HEK293 (cell line): Measurements from ENCODE around the gene UGT1A10.

Experiments used
- CTCF ChIA-PET: fragments of 350-600 bp; formaldehyde crosslinking; extraction: SDS; loops from one replicate; lab custom pipeline; 2021; ENCODE audit warnings: antibody characterized with exemption; lab: Yijun Ruan, JAX
- POLR2A ChIA-PET: fragments of 300-600 bp; formaldehyde crosslinking; extraction: SDS; loops from one replicate; lab custom pipeline; 2020; ENCODE audit warnings: antibody characterized with exemption, inconsistent platforms; lab: Yijun Ruan, JAX
- H3K27ac ChIP-seq: fragments of 200-500 bp; sonication (Bioruptor generic); 2 replicates; pipeline ENCODE4 v1.5.1; 2014; ENCODE audit warnings: low read depth, low read length, control low read depth, inconsistent platforms; ENCODE audit errors: extremely low read depth
- H3K36me3 ChIP-seq, 2 experiments: fragments of 200-500 bp in 1 of 2; sonication (Bioruptor generic) in 1 of 2; 1 replicate in 1 of 2; 2 replicates in 1 of 2; pipeline ENCODE4 v1.5.1; 2014 to 2017; ENCODE audit warnings: inconsistent platforms in 2 of 2, low read length in 2 of 2; ENCODE audit not compliant: control insufficient read depth in 2 of 2, insufficient read depth in 1 of 2
- H3K4me1 ChIP-seq: fragments of 200-500 bp; sonication (Bioruptor generic); 2 replicates; pipeline ENCODE4 v1.5.1; 2014; ENCODE audit warnings: mild to moderate bottlenecking, low read length, inconsistent platforms; ENCODE audit not compliant: control insufficient read depth, insufficient read depth
- H3K4me3 ChIP-seq: 2 replicates; pipeline ENCODE4 v1.5.1; 2011; ENCODE audit warnings: low read depth, mild to moderate bottlenecking, control low read depth, low read length, moderate library complexity
- H3K9me3 ChIP-seq: fragments of 200-500 bp; sonication (Bioruptor generic); 2 replicates; pipeline ENCODE4 v1.5.1; 2014; ENCODE audit warnings: low read depth, low read length, inconsistent platforms; ENCODE audit not compliant: control insufficient read depth, insufficient read depth
- ATF2 ChIP-seq: fragments of 450-650 bp; formaldehyde crosslinking; IDR thresholded peaks from 2 replicates; pipeline ENCODE4 v1.5.1; 2016; ENCODE audit warnings: missing biosample characterization, missing genetic modification characterization, low read depth
- PRDM10 ChIP-seq: fragments of 450-650 bp; formaldehyde crosslinking; IDR thresholded peaks from 2 replicates; pipeline ENCODE4 v1.5.1; 2016; ENCODE audit warnings: missing biosample characterization, missing genetic modification characterization
- TRIM28 ChIP-seq: IDR thresholded peaks from 2 replicates; pipeline ENCODE4 v1.6.1; 2011; ENCODE audit warnings: low read length, control low read depth, borderline replicate concordance
- ZBTB21 ChIP-seq: fragments of 450-650 bp; formaldehyde crosslinking; IDR thresholded peaks from 2 replicates; pipeline ENCODE4 v1.5.1; 2017; ENCODE audit warnings: missing biosample characterization, missing genetic modification characterization
- ZBTB7A ChIP-seq: fragments of 450-650 bp; formaldehyde crosslinking; IDR thresholded peaks from 2 replicates; pipeline ENCODE4 v1.5.1; 2016; ENCODE audit warnings: low read depth, missing biosample characterization, missing genetic modification characterization
- ZFP3 ChIP-seq: fragments of 450-650 bp; formaldehyde crosslinking; IDR thresholded peaks from 2 replicates; pipeline ENCODE4 v1.5.1; 2016; ENCODE audit warnings: low read depth, missing biosample characterization, missing genetic modification characterization
- ZFP37 ChIP-seq: fragments of 450-650 bp; formaldehyde crosslinking; IDR thresholded peaks from 2 replicates; pipeline ENCODE4 v1.5.1; 2016; ENCODE audit warnings: missing biosample characterization, missing genetic modification characterization
- ZNF148 ChIP-seq: fragments of 450-650 bp; formaldehyde crosslinking; IDR thresholded peaks from 2 replicates; pipeline ENCODE4 v1.5.0; 2017; ENCODE audit warnings: missing biosample characterization, missing genetic modification characterization, borderline replicate concordance
- ZNF221 ChIP-seq: fragments of 450-650 bp; formaldehyde crosslinking; IDR thresholded peaks from 2 replicates; pipeline ENCODE4 v1.5.1; 2017; ENCODE audit warnings: missing biosample characterization, missing genetic modification characterization, borderline replicate concordance
- ZNF248 ChIP-seq: fragments of 450-650 bp; formaldehyde crosslinking; IDR thresholded peaks from 2 replicates; pipeline ENCODE4 v1.5.1; 2017; ENCODE audit warnings: missing biosample characterization, missing genetic modification characterization
- ZNF394 ChIP-seq: fragments of 450-650 bp; formaldehyde crosslinking; IDR thresholded peaks from 2 replicates; pipeline ENCODE4 v1.5.1; 2016; ENCODE audit warnings: missing biosample characterization, missing genetic modification characterization, mild to moderate bottlenecking, moderate library complexity, borderline replicate concordance
- ZNF404 ChIP-seq: fragments of 450-650 bp; formaldehyde crosslinking; IDR thresholded peaks from 2 replicates; pipeline ENCODE4 v1.5.1; 2017; ENCODE audit warnings: missing biosample characterization, missing genetic modification characterization
- ZNF449 ChIP-seq: fragments of 450-650 bp; formaldehyde crosslinking; IDR thresholded peaks from 2 replicates; pipeline ENCODE4 v1.5.1; 2017; ENCODE audit warnings: missing biosample characterization, mild to moderate bottlenecking, missing genetic modification characterization, moderate library complexity
- ZNF530 ChIP-seq: fragments of 450-650 bp; formaldehyde crosslinking; IDR thresholded peaks from 2 replicates; pipeline ENCODE4 v1.5.1; 2016; ENCODE audit warnings: low read depth, missing biosample characterization, missing genetic modification characterization
- ZNF571 ChIP-seq: fragments of 450-650 bp; formaldehyde crosslinking; IDR thresholded peaks from 2 replicates; pipeline ENCODE4 v1.5.0; 2017; ENCODE audit warnings: missing biosample characterization, missing genetic modification characterization
- ZNF658 ChIP-seq: fragments of 450-650 bp; formaldehyde crosslinking; IDR thresholded peaks from 2 replicates; pipeline ENCODE4; 2016; ENCODE audit warnings: missing biosample characterization, missing genetic modification characterization
- ZNF837 ChIP-seq: fragments of 450-650 bp; formaldehyde crosslinking; IDR thresholded peaks from 2 replicates; pipeline ENCODE4 v1.5.1; 2016; ENCODE audit warnings: missing biosample characterization, missing genetic modification characterization

Gene UGT1A10

GRCh38 chr2:233690444-233690843 is 54.2 kb downstream of the UGT1A10 start:
- CTCF ChIA-PET, result interaction anchor here (1.8 kb wide), 1 partner anchor 21 kb away, joined by 5 read pairs; no protein-coding TSS in a partner anchor
- H3K36me3 ChIP-seq, result no peaks in the 10 kb centered on the region
- H3K4me3 ChIP-seq, result no peak overlapping the region
- H3K4me1 ChIP-seq, result no peaks in the 10 kb centered on the region
- POLR2A ChIA-PET, result no interaction called here
- H3K9me3 ChIP-seq, result no peaks in the 10 kb centered on the region
- TF ChIP-seq PRDM10 (tag by site-specific recombination), result no peak
- no peak for TF ChIP-seq ZBTB21
- no peak for TF ChIP-seq ZFP37 (tag by site-specific recombination)
- TF ChIP-seq ZFP3 (tag by site-specific recombination), result no peak
- no peak for TF ChIP-seq ZNF837
- no peak for TF ChIP-seq ZNF658 (tag by site-specific recombination)
- no peak for TF ChIP-seq ZNF571 (tag by site-specific recombination)
- no peak for TF ChIP-seq TRIM28
- no peak for TF ChIP-seq ZNF449 (tag by site-specific recombination)
- no peak for TF ChIP-seq ZNF148 (tag by site-specific recombination)
- no peak for TF ChIP-seq ZNF394 (tag by site-specific recombination)
- no peak for TF ChIP-seq ZNF404
- no peak for TF ChIP-seq ZBTB7A (tag by site-specific recombination)
- no peak for TF ChIP-seq ZNF221
- no peak for TF ChIP-seq ATF2 (tag by site-specific recombination)
- TF ChIP-seq ZNF530, result no peak
- no peak for TF ChIP-seq ZNF248
- H3K27ac ChIP-seq, result no peak overlapping the region
